ENCODE data around the gene SH3TC2.

- TF ChIP-seq PKNOX1 (IDR thresholded peaks at IDR 0.05) (no peak), HDGF (IDR thresholded peaks at IDR 0.05; ENCODE audit: borderline replicate concordance) (no peak), SP1 (IDR thresholded peaks at IDR 0.05) (no peak), BHLHE40 (IDR thresholded peaks at IDR 0.05; ENCODE audit: borderline replicate concordance) (no peak), SUZ12 (IDR thresholded peaks at IDR 0.05) (no peak), FOXM1 (IDR thresholded peaks at IDR 0.05; ENCODE audit: borderline replicate concordance) (no peak), FOXA1 (IDR thresholded peaks at IDR 0.05) (no peak), FOXK2 (IDR thresholded peaks at IDR 0.05) (no peak), CTBP1 (IDR thresholded peaks at IDR 0.05; ENCODE audit: borderline replicate concordance) (no peak), ARNT (IDR thresholded peaks at IDR 0.05) (no peak), NFRKB (IDR thresholded peaks at IDR 0.05) (no peak)
Measured at GRCh38 chr5:149012350-149012749, 50.5 kb downstream of the SH3TC2 start.

Data from HEK293T (cell line).